Measurements from ENCODE around the gene HSPA13.
"Not testable (repeated sequence)": the region's sequence is repeated elsewhere in the genome, so short reads cannot be mapped to it uniquely, and the experiment has no call there.

HSPA13 gene

GRCh38 chr21:14382835-14383595, at the start of gene HSPA13:
HSPA13 (minus strand) TSS chr21:14383146; CDS start chr21:14383119, 27 bp downstream.
- peak; percentile 98 for DNase-seq

- no peak for DNase-seq
Observed at GRCh38 chr21:14418920-14419319, 36.0 kb upstream of the HSPA13 start.

GRCh38 chr21:14414932-14415508, 32.1 kb upstream of the HSPA13 start:
- DNase-seq = no peak

GRCh38 chr21:14405962-14406361, 23.0 kb upstream of the HSPA13 start:
- DNase-seq = no peak

- DNase-seq = no peak
Observed at GRCh38 chr21:14405225-14405624, 22.3 kb upstream of the HSPA13 start.

GRCh38 chr21:14403681-14404318, 20.9 kb upstream of the HSPA13 start:
- no peak for DNase-seq

GRCh38 chr21:14401217-14401616, 18.3 kb upstream of the HSPA13 start:
- DNase-seq = no peak

GRCh38 chr21:14388282-14388681, 5.3 kb upstream of the HSPA13 start:
- no peak for DNase-seq

GRCh38 chr21:14384453-14384852, 1.5 kb upstream of the HSPA13 start:
- no peak for DNase-seq

GRCh38 chr21:14383596-14384180, 742 bp upstream of the HSPA13 start:
- DNase-seq = peak; percentile 71

- no peak for DNase-seq
Observed at GRCh38 chr21:14382486-14382834, 486 bp downstream of the HSPA13 start.

- DNase-seq = no peak
Observed at GRCh38 chr21:14376854-14377253, 6.1 kb downstream of the HSPA13 start.

- no peak for DNase-seq
Observed at GRCh38 chr21:14366998-14367397, 15.9 kb downstream of the HSPA13 start.

- no peak for DNase-seq
Observed at GRCh38 chr21:14361958-14362357, 21.0 kb downstream of the HSPA13 start.

- no peak for DNase-seq
Observed at GRCh38 chr21:14358775-14359174, 24.2 kb downstream of the HSPA13 start.

GRCh38 chr21:14356746-14357145, 26.2 kb downstream of the HSPA13 start:
- no peak for DNase-seq

GRCh38 chr21:14354515-14354914, 28.4 kb downstream of the HSPA13 start:
- no peak for DNase-seq

- DNase-seq = no peak
Observed at GRCh38 chr21:14353726-14354125, 29.2 kb downstream of the HSPA13 start.

- no peak for DNase-seq
Observed at GRCh38 chr21:14353231-14353630, 29.7 kb downstream of the HSPA13 start.

GRCh38 chr21:14327346-14327745, 55.6 kb downstream of the HSPA13 start:
- DNase-seq = not testable (repeated sequence)

- no peak for DNase-seq
Observed at GRCh38 chr21:14325595-14325994, 57.4 kb downstream of the HSPA13 start.
